Femur (tissue), 1 donor: ENCODE measurements around the gene TBCA.

Experiments used
- DNase-seq: peaks from one replicate; pipeline ENCODE4 v3.0.0-alpha.2; 2017

The TBCA gene

GRCh38 chr5:77641397-77641943 is 134.7 kb downstream of the TBCA start:
- no peak for DNase-seq
